A549 (cell line): ENCODE measurements around the gene ACOXL. TPM values are rescaled to one million over a fixed set of nuclear protein-coding genes. Genes with fewer than 3 reads are reported as not detected.

Source experiments
- ATAC-seq, 2 experiments: fragments of 200-7000 bp in 1 of 2; fragments of >200 bp in 1 of 2; cut with Nextera tagmentation in 1 of 2; cut with Tn5 transposase in 1 of 2; 3 replicates each; pipeline versions ENCODE4 v1.8.0 to v1.9.1; 2018 to 2020; ENCODE audit warnings: mild to moderate bottlenecking in 1 of 2, moderate library complexity in 1 of 2
- CTCF ChIA-PET: fragments of 300-600 bp; sonication (Branson Sonifier 250); formaldehyde crosslinking; extraction: SDS; loops from one replicate; lab custom pipeline; 2021; ENCODE audit warnings: antibody characterized with exemption, inconsistent platforms; lab: Yijun Ruan, JAX
- POLR2A ChIA-PET: fragments of 350-600 bp; formaldehyde crosslinking; extraction: SDS; loops from one replicate; lab custom pipeline; 2021; ENCODE audit warnings: antibody characterized with exemption, inconsistent platforms; lab: Yijun Ruan, JAX
- DNase-seq, 2 experiments: peaks; one replicate each; pipeline versions ENCODE4 v3.0.0 to v3.0.0-alpha.2; 2011 to 2016; ENCODE audit warnings: low read depth in 1 of 2, low spot score in 1 of 2
- FAIRE-seq: peaks from 2 replicates; lab custom pipeline; 2011; peaks lifted over from hg19 to GRCh38; lab: Jason Lieb, UNC
- H3K27ac ChIP-seq, 2 experiments: fragments of >200 bp; sonication (Bioruptor Twin); formaldehyde crosslinking; 3 replicates each; pipeline ENCODE4 v1.5.1; 2016 to 2017
- H3K4me1 ChIP-seq: fragments of >200 bp; sonication (Bioruptor Twin); formaldehyde crosslinking; 3 replicates; pipeline ENCODE4 v1.6.1; 2016
- H3K4me2 ChIP-seq: fragments of >200 bp; sonication (Bioruptor Twin); formaldehyde crosslinking; 3 replicates; pipeline ENCODE4 v1.6.1; 2016
- H3K4me3 ChIP-seq: fragments of >200 bp; sonication (Bioruptor Twin); formaldehyde crosslinking; 3 replicates; pipeline ENCODE4 v1.5.1; 2016
- H3K9me3 ChIP-seq: fragments of >200 bp; sonication (Bioruptor Twin); formaldehyde crosslinking; 3 replicates; pipeline ENCODE4 v1.6.1; 2016
- ATOH8 ChIP-seq: fragments of 250-450 bp; sonication (Bioruptor Pico); IDR thresholded peaks from 2 replicates; pipeline ENCODE4 v1.5.0; 2020; ENCODE audit warnings: low read depth, mild to moderate bottlenecking, moderate library complexity
- BCL3 ChIP-seq: fragments of >200 bp; sonication (Bioruptor Twin); formaldehyde crosslinking; IDR thresholded peaks from 3 replicates; pipeline ENCODE4 v1.6.1; 2016
- BHLHE40 ChIP-seq: IDR thresholded peaks from 2 replicates; pipeline ENCODE4 v1.6.1; 2012; ENCODE audit warnings: low read depth, low read length, inconsistent platforms
- CBX8 ChIP-seq: fragments of 200-600 bp; sonication (generic); IDR thresholded peaks from 2 replicates; pipeline ENCODE4 v1.6.1; 2016
- CHD2 ChIP-seq: fragments of 150-350 bp; IDR thresholded peaks from 2 replicates; pipeline ENCODE4 v1.6.1; 2014; ENCODE audit warnings: low read length; ENCODE audit not compliant: partially characterized antibody
- CHD4 ChIP-seq: fragments of 200-600 bp; sonication (generic); IDR thresholded peaks from 2 replicates; pipeline ENCODE4 v1.6.1; 2016; ENCODE audit warnings: antibody characterized with exemption, mild to moderate bottlenecking, borderline replicate concordance
- E2F6 ChIP-seq: IDR thresholded peaks from 2 replicates; pipeline ENCODE4 v1.6.1; 2012; ENCODE audit warnings: low read depth, borderline replicate concordance
- EP300 ChIP-seq, 2 experiments: fragments of >200 bp; sonication (Bioruptor Twin); formaldehyde crosslinking; IDR thresholded peaks; 2 replicates in 1 of 2; 3 replicates in 1 of 2; pipeline ENCODE4 v1.6.1; 2016 to 2017
- FOSB ChIP-seq: fragments of 250-450 bp; sonication (Bioruptor Pico); IDR thresholded peaks from 2 replicates; pipeline ENCODE4 v1.5.0; 2020; ENCODE audit warnings: mild to moderate bottlenecking, moderate library complexity
- FOSL2 ChIP-seq, 2 experiments: fragments of 450-650 bp in 1 of 2; fragments of >200 bp in 1 of 2; sonication (Bioruptor Twin) in 1 of 2; formaldehyde crosslinking; IDR thresholded peaks; 2 replicates each; pipeline versions ENCODE4 v1.5.0 to v1.6.1; 2016 to 2020; ENCODE audit warnings: mild to moderate bottlenecking in 1 of 2, moderate library complexity in 1 of 2
- GATA3 ChIP-seq: IDR thresholded peaks from 2 replicates; pipeline ENCODE4 v1.6.1; 2012; ENCODE audit warnings: borderline replicate concordance
- HMGXB4 ChIP-seq: fragments of 250-450 bp; sonication (Bioruptor Pico); IDR thresholded peaks from 2 replicates; pipeline ENCODE4 v1.5.0; 2021; ENCODE audit warnings: mild to moderate bottlenecking, moderate library complexity, borderline replicate concordance
- HOXB13 ChIP-seq: fragments of 250-450 bp; sonication (Bioruptor Pico); IDR thresholded peaks from 2 replicates; pipeline ENCODE4 v1.5.0; 2020; ENCODE audit warnings: low read depth, mild to moderate bottlenecking, moderate library complexity
- JUNB ChIP-seq: fragments of >200 bp; sonication (Bioruptor Twin); formaldehyde crosslinking; IDR thresholded peaks from 2 replicates; pipeline ENCODE4 v1.6.1; 2016
- KDM1A ChIP-seq: fragments of 200-600 bp; sonication (generic); IDR thresholded peaks from 2 replicates; pipeline ENCODE4 v1.6.1; 2016; ENCODE audit warnings: low read depth, mild to moderate bottlenecking
- MAZ ChIP-seq: fragments of 150-350 bp; IDR thresholded peaks from 2 replicates; pipeline ENCODE4 v1.6.1; 2014; ENCODE audit warnings: antibody characterized with exemption, low read depth, low read length, borderline replicate concordance
- NFE2L2 ChIP-seq: fragments of 150-350 bp; conservative IDR thresholded peaks from 2 replicates; pipeline ENCODE4 v1.6.1; 2014; ENCODE audit warnings: low read length
- PBX3 ChIP-seq: IDR thresholded peaks from 2 replicates; pipeline ENCODE4 v1.6.1; 2012
- RAD21 ChIP-seq, 2 experiments: fragments of >200 bp in 1 of 2; sonication (Bioruptor Twin) in 1 of 2; formaldehyde crosslinking in 1 of 2; IDR thresholded peaks in 1 of 2; conservative IDR thresholded peaks in 1 of 2; 2 replicates in 1 of 2; 3 replicates in 1 of 2; pipeline ENCODE4 v1.6.1; 2012 to 2018; ENCODE audit warnings: inconsistent platforms in 1 of 2
- RARB ChIP-seq: fragments of 250-450 bp; sonication (Bioruptor Pico); IDR thresholded peaks from 2 replicates; pipeline ENCODE4 v1.8.0; 2021; ENCODE audit warnings: mild to moderate bottlenecking, moderate library complexity
- REST ChIP-seq: fragments of 200-600 bp; sonication (generic); IDR thresholded peaks from 2 replicates; pipeline ENCODE4 v1.6.1; 2016; ENCODE audit warnings: antibody characterized with exemption, mild to moderate bottlenecking, moderate library complexity
- SREBF2 ChIP-seq: fragments of 450-650 bp; IDR thresholded peaks from 2 replicates; pipeline ENCODE4 v1.6.1; 2014; ENCODE audit warnings: mild to moderate bottlenecking, moderate library complexity
- ZSCAN20 ChIP-seq: fragments of 250-450 bp; sonication (Bioruptor Pico); IDR thresholded peaks from 2 replicates; pipeline ENCODE4 v1.8.0; 2022; ENCODE audit warnings: mild to moderate bottlenecking, moderate library complexity
- WGBS: methylation state at CpG from one replicate; pipeline ENCODE4 v1.1.6; 2017; ENCODE audit errors: missing lambda C conversion rate; 5-methylcytosine and 5-hydroxymethylcytosine counted together
- polyA plus RNA-seq, 4 experiments: library from polyadenylated mRNA; depleted of rRNA in 3 of 4; stranded (reverse); fragments of >200 nt; fragmentation: RNase III in 1 of 4; extraction: RNeasy Plus Mini Kit Qiagen cat#74134 plus additional on column Dnase treatment in 1 of 4; gene quantifications; 2 replicates in 3 of 4; 3 replicates in 1 of 4; pipeline ENCODE4 v1.2.3, GENCODE V29; 2011 to 2017

ACOXL gene
- polyA plus RNA-seq, 2 of the 4 experiments (the other 2 are of a cell fraction): not detected

GRCh38 chr2:111143843-111144198 is 411.4 kb downstream of the ACOXL start:
- Histone ChIP-seq H3K27ac (no peak overlapping the region), H3K4me2 (no peak overlapping the region), H3K4me3 (no peak overlapping the region), H3K9me3 (no peaks in the 10 kb centered on the region), H3K4me1 (peaks cover 16% of the 10 kb centered on the region; the same call in 1 of the 3 replicates)
- WGBS: 93% methylated on average over 1 of the region's 1 CpG
- ChIA-PET POLR2A (no interaction called here), CTCF (interaction anchor here (1.2 to 1.8 kb wide), 2 partner anchors 13 to 26 kb away, joined by 4 to 5 read pairs; no protein-coding TSS in a partner anchor)
- FAIRE-seq: no peak
- DNase-seq: no peak
- no peak for ATAC-seq
- TF ChIP-seq RAD21 (conservative IDR thresholded peaks at IDR 0.05 in 1 of 2, IDR thresholded peaks at IDR 0.05 in 1 of 2) (no peak), GATA3 (no peak), RARB (CRISPR knock-in tag) (no peak), KDM1A (no peak), BHLHE40 (no peak), HOXB13 (CRISPR knock-in tag) (no peak), MAZ (no peak), E2F6 (no peak), FOSB (CRISPR knock-in tag) (no peak), SREBF2 (no peak), HMGXB4 (no peak), JUNB (no peak), CBX8 (no peak), PBX3 (no peak), CHD4 (no peak), EP300 (IDR thresholded peaks at IDR 0.05) (no peak)

- Histone ChIP-seq H3K4me2 (no peak overlapping the region), H3K4me3 (no peak overlapping the region), H3K9me3 (no peaks in the 10 kb centered on the region), H3K27ac (no peak overlapping the region), H3K4me1 (peaks cover 16% of the 10 kb centered on the region)
- ATAC-seq: no peak
- no peak for DNase-seq
- POLR2A ChIA-PET: no interaction called here
- 91% methylated on average over 7 of the region's 7 CpGs for WGBS
- no peak for FAIRE-seq
- CTCF ChIA-PET: interaction anchor here (1.2 to 1.8 kb wide), 3 partner anchors 12 to 15 kb away, joined by 3 to 5 read pairs (median 3); no protein-coding TSS in a partner anchor
- no peak for TF ChIP-seq PBX3
- no peak for TF ChIP-seq ZSCAN20 (CRISPR knock-in tag)
- no peak for TF ChIP-seq REST
- no peak for TF ChIP-seq FOSL2 (IDR thresholded peaks at IDR 0.05)
- no peak for TF ChIP-seq FOSL2 (CRISPR knock-in tag; IDR thresholded peaks at IDR 0.05)
- TF ChIP-seq NFE2L2: no peak
- TF ChIP-seq BCL3: no peak
- TF ChIP-seq FOSB (CRISPR knock-in tag): no peak
- TF ChIP-seq ATOH8 (CRISPR knock-in tag): no peak
- no peak for TF ChIP-seq CHD2
- TF ChIP-seq BHLHE40: no peak
Measured at GRCh38 chr2:111145103-111145760, 412.9 kb downstream of the ACOXL start.
